CD14-positive monocyte (primary cell): ENCODE measurements around the gene RFX6. TPM values are rescaled to one million over a fixed set of nuclear protein-coding genes. Genes with fewer than 3 reads are reported as not detected.

Source experiments
- DNase-seq, 3 donors: peaks; one replicate each; pipeline ENCODE4 v3.0.0-alpha.2; 2011 to 2022
- H2AFZ ChIP-seq: 2 replicates; pipeline ENCODE4 v1.6.0; 2012; ENCODE audit warnings: mild to moderate bottlenecking, low read depth, low read length, inconsistent platforms; ENCODE audit not compliant: insufficient read depth, poor library complexity, severe bottlenecking
- H3K27ac ChIP-seq, 2 donors: 1 replicate in 1 of 2; 2 replicates in 1 of 2; pipeline ENCODE4 v1.5.1; 2012 to 2013; ENCODE audit warnings: low read length in 2 of 2, control low read depth in 1 of 2, inconsistent platforms in 1 of 2, low read depth in 1 of 2, mild to moderate bottlenecking in 1 of 2
- H3K27me3 ChIP-seq, 2 donors: one replicate each; pipeline versions ENCODE4 v1.6.0 to v1.6.1; 2011 to 2013; ENCODE audit warnings: low read length in 2 of 2; ENCODE audit not compliant: control insufficient read depth in 2 of 2, insufficient read depth in 2 of 2
- H3K36me3 ChIP-seq, 2 donors: replicated peaks in 1 of 2; 1 replicate in 1 of 2; 2 replicates in 1 of 2; pipeline versions ENCODE4 v1.5.1 to v1.6.1; 2012 to 2013; ENCODE audit warnings: low read length in 2 of 2, control low read depth in 1 of 2, inconsistent platforms in 1 of 2, mild to moderate bottlenecking in 1 of 2; ENCODE audit not compliant: insufficient read depth in 2 of 2, control insufficient read depth in 1 of 2
- H3K4me1 ChIP-seq, 2 donors: 1 replicate in 1 of 2; 2 replicates in 1 of 2; pipeline versions ENCODE4 v1.5.1 to v1.6.1; 2012 to 2013; ENCODE audit warnings: low read length in 2 of 2, control low read depth in 1 of 2, inconsistent platforms in 1 of 2, mild to moderate bottlenecking in 1 of 2, moderate library complexity in 1 of 2; ENCODE audit not compliant: insufficient read depth in 2 of 2, control insufficient read depth in 1 of 2
- H3K4me2 ChIP-seq: replicated peaks from 2 replicates; pipeline ENCODE3; 2012; ENCODE audit warnings: low read length, moderate library complexity, mild to moderate bottlenecking; ENCODE audit not compliant: poor library complexity, severe bottlenecking; ENCODE audit errors: extremely low read depth
- H3K4me3 ChIP-seq, 3 experiments: fragments of 200-600 bp in 1 of 3; sonication (generic) in 1 of 3; replicated peaks in 1 of 3; 1 replicate in 2 of 3; 2 replicates in 1 of 3; pipeline ENCODE4 v1.5.1; 2011 to 2013; ENCODE audit warnings: low read length in 3 of 3, mild to moderate bottlenecking in 3 of 3, control low read depth in 2 of 3, low read depth in 2 of 3, inconsistent platforms in 1 of 3, moderate library complexity in 1 of 3
- H3K79me2 ChIP-seq: 2 replicates; pipeline ENCODE4 v1.6.0; 2012; ENCODE audit warnings: mild to moderate bottlenecking, control low read depth, inconsistent platforms, low read length, moderate library complexity; ENCODE audit not compliant: insufficient read depth
- H3K9ac ChIP-seq: 2 replicates; pipeline ENCODE4 v1.6.0; 2017; ENCODE audit warnings: low read length, mild to moderate bottlenecking; ENCODE audit not compliant: insufficient read depth, poor library complexity, severe bottlenecking
- H3K9me3 ChIP-seq, 2 donors: replicated peaks in 1 of 2; 1 replicate in 1 of 2; 2 replicates in 1 of 2; pipeline versions ENCODE4 v1.5.1 to v1.6.1; 2012 to 2013; ENCODE audit warnings: low read length in 2 of 2, control low read depth in 1 of 2; ENCODE audit not compliant: control insufficient read depth in 1 of 2, insufficient read depth in 1 of 2
- H4K20me1 ChIP-seq: 2 replicates; pipeline ENCODE4 v1.6.0; 2012; ENCODE audit warnings: mild to moderate bottlenecking, low read length, control low read depth, moderate library complexity; ENCODE audit not compliant: insufficient read depth
- H3K27ac Mint-ChIP-seq, 7 donors: one replicate each; pipeline ENCODE4 v1.8.0; 2020; ENCODE audit warnings: mild to moderate bottlenecking in 7 of 7, mixed read lengths in 7 of 7, moderate library complexity in 6 of 7, inconsistent platforms in 2 of 7
- H3K27me3 Mint-ChIP-seq, 3 donors: one replicate each; pipeline ENCODE4 v1.8.0; 2021 to 2022; ENCODE audit warnings: low read depth in 3 of 3, mild to moderate bottlenecking in 3 of 3, mixed read lengths in 3 of 3, moderate library complexity in 3 of 3, inconsistent platforms in 1 of 3
- H3K36me3 Mint-ChIP-seq, 2 donors: one replicate each; pipeline ENCODE4 v1.8.0; 2020; ENCODE audit warnings: mixed read lengths in 2 of 2, inconsistent platforms in 1 of 2, mild to moderate bottlenecking in 1 of 2
- H3K4me1 Mint-ChIP-seq: one replicate; pipeline ENCODE4 v1.8.0; 2020; ENCODE audit warnings: mild to moderate bottlenecking, mixed read lengths
- H3K4me3 Mint-ChIP-seq, 2 donors: one replicate each; pipeline ENCODE4 v1.8.0; 2020; ENCODE audit warnings: mild to moderate bottlenecking in 2 of 2, mixed read lengths in 2 of 2, moderate library complexity in 1 of 2
- H3K9me3 Mint-ChIP-seq, 7 donors: one replicate each; pipeline ENCODE4 v1.8.0; 2020 to 2022; ENCODE audit warnings: mixed read lengths in 7 of 7, mild to moderate bottlenecking in 6 of 7, moderate library complexity in 6 of 7, inconsistent platforms in 2 of 7
- WGBS: methylation state at CpG from one replicate; pipeline ENCODE4 v1.1.5; 2013; ENCODE audit warnings: missing lambda C conversion rate; ENCODE audit not compliant: insufficient coverage; 5-methylcytosine and 5-hydroxymethylcytosine counted together
- intact Hi-C, 2 donors: fragments of 100-400 bp; cut with micrococcal nuclease; formaldehyde crosslinking; loops; one replicate each; pipeline versions ENCODE4 v1.15.0 to v1.15.1; 2023
- polyA plus RNA-seq, 3 donors: library from polyadenylated mRNA; depleted of rRNA in 1 of 3; unstranded in 2 of 3; stranded (reverse) in 1 of 3; fragments of 300-500 nt in 2 of 3; fragments of >200 nt in 1 of 3; fragmentation: Illumina TruSeq in 2 of 3; gene quantifications; 1 replicate in 2 of 3; 2 replicates in 1 of 3; pipeline ENCODE4 v1.2.3, GENCODE V29; 2012 to 2021
- TF ChIP-seq, protein P1 (sequence below): fragments of 200-600 bp; IDR thresholded peaks from one replicate; pipeline ENCODE4 v1.8.0; 2022; ENCODE audit warnings: antibody characterized with exemption, mild to moderate bottlenecking

Gene RFX6
- polyA plus RNA-seq, 3 donors: not detected

DNA sequence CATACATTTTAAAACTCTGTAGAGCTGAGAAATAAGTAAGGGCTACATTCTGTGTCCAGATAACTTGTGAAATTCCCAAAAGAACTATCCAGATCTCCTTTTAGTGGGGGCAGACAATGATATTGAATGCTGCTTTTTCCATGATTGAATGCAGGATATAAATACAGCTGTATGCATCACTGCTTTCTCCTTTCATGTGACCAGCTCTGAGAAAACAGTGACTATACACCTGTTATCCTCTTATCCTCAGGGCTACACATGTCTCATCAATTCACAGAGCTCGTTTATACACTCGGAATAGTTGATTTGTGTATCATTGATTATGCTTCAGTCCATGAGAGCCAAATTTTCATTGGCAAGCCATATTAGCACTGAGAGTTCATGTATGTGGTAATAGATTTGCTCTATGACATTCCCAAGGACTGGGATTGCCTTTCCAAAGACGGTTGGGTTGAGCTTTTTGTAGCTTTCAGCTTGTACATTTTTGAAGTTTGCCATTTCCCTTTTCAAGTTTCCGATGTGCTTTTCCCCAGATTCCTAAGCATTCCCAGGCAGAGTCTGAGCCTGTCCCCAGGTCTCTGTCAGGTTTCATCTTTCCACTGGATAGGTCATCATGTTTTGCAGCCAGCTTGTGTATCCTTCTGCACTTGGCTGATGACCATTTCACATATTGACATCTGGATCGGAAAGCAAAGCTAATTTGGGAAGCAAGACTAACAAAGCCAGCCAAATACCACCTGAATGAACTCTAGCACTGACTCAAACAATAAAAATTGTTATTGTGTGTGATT is 97.7 kb downstream of the RFX6 start:
- H3K9me3 ChIP-seq: no peaks in the 10 kb centered on the region

DNA sequence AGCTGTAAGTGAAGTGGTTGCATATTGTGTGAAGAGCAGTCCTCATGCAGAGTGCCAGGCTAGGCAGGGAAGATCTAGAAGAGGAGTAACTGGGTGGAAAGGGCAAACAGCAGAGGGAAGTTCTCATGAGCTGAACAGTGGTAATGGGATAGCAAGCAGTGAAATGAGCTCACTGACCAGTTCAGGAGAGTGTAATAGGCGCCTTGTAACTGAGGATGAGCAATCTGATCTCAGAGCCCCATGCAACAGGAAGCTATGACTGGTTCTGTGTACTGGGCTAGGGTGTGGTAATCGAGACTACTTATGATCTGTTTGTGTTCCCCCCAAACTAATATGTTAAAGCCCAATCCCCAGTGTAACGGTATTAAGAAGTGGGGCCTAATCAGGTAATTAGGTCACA is 98.6 kb downstream of the RFX6 start:
- H3K4me3 Mint-ChIP-seq: no peak overlapping the region
- DNase-seq: no peak
- no peak overlapping the region for H3K27ac ChIP-seq
- H3K4me3 ChIP-seq: no peak overlapping the region
- no peaks in the 10 kb centered on the region for H3K27me3 ChIP-seq
- H3K27ac Mint-ChIP-seq: no peak overlapping the region
- no peaks in the 10 kb centered on the region for H3K36me3 ChIP-seq
- peaks cover 0 to 4% (median 3%) of the 10 kb centered on the region in 3 donors for H3K27me3 Mint-ChIP-seq
- H3K79me2 ChIP-seq: no peaks in the 10 kb centered on the region
- H2AFZ ChIP-seq: no peak overlapping the region
- H3K4me1 Mint-ChIP-seq: no peaks in the 10 kb centered on the region
- no peak overlapping the region for H3K9ac ChIP-seq
- H3K4me2 ChIP-seq: no peak overlapping the region
- no peaks in the 10 kb centered on the region for H3K9me3 ChIP-seq
- TF ChIP-seq, protein P1, sequence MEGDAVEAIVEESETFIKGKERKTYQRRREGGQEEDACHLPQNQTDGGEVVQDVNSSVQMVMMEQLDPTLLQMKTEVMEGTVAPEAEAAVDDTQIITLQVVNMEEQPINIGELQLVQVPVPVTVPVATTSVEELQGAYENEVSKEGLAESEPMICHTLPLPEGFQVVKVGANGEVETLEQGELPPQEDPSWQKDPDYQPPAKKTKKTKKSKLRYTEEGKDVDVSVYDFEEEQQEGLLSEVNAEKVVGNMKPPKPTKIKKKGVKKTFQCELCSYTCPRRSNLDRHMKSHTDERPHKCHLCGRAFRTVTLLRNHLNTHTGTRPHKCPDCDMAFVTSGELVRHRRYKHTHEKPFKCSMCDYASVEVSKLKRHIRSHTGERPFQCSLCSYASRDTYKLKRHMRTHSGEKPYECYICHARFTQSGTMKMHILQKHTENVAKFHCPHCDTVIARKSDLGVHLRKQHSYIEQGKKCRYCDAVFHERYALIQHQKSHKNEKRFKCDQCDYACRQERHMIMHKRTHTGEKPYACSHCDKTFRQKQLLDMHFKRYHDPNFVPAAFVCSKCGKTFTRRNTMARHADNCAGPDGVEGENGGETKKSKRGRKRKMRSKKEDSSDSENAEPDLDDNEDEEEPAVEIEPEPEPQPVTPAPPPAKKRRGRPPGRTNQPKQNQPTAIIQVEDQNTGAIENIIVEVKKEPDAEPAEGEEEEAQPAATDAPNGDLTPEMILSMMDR: no peak
- 60% methylated on average over 1 of the region's 3 CpGs for WGBS
- no peaks in the 10 kb centered on the region for H4K20me1 ChIP-seq
- H3K9me3 Mint-ChIP-seq: no peaks in the 10 kb centered on the region
- H3K36me3 Mint-ChIP-seq: no peaks in the 10 kb centered on the region
- no peaks in the 10 kb centered on the region for H3K4me1 ChIP-seq
- intact Hi-C loops: no loop called here

More for the DNA sequence above, 97.7 kb downstream of the RFX6 start:
- Histone ChIP-seq H2AFZ (no peak overlapping the region), H3K79me2 (no peaks in the 10 kb centered on the region), H3K4me1 (no peaks in the 10 kb centered on the region), H3K9ac (no peak overlapping the region), H4K20me1 (no peaks in the 10 kb centered on the region), H3K36me3 (no peaks in the 10 kb centered on the region), H3K4me2 (no peak overlapping the region), H3K27me3 (no peaks in the 10 kb centered on the region), H3K4me3 (no peak overlapping the region), H3K27ac (no peak overlapping the region)
- H3K36me3 Mint-ChIP-seq: no peaks in the 10 kb centered on the region
- intact Hi-C loops: no loop called here
- TF ChIP-seq, protein P1: no peak
- DNase-seq: no peak
- no peaks in the 10 kb centered on the region for H3K4me1 Mint-ChIP-seq
- no peaks in the 10 kb centered on the region for H3K9me3 Mint-ChIP-seq
- no peak overlapping the region for H3K27ac Mint-ChIP-seq
- H3K27me3 Mint-ChIP-seq: peaks cover 0 to 4% (median 3%) of the 10 kb centered on the region in 3 donors
- WGBS: 80% methylated on average over 1 of the region's 5 CpGs
- H3K4me3 Mint-ChIP-seq: no peak overlapping the region
